T-helper 2 cell treated with Interferon-gamma antibody and Interleukin-4, amounts not matched to agents 5 μg/mL and 100 μg/mL, for 36 hours (primary cell): ENCODE results near the gene SERF2.
"Not testable (repeated sequence)": the region's sequence is repeated elsewhere in the genome, so short reads cannot be mapped to it uniquely, and the experiment has no call there.

Experiments used
- DNase-seq: peaks from one replicate; pipeline ENCODE4 v3.0.0; 2021; ENCODE audit warnings: low spot score
- H3K27ac Mint-ChIP-seq: one replicate; pipeline ENCODE4 v1.8.0; 2021; ENCODE audit warnings: mild to moderate bottlenecking, mixed read lengths
- H3K27me3 Mint-ChIP-seq: one replicate; pipeline ENCODE4 v1.8.0; 2021; ENCODE audit warnings: low read depth, mixed read lengths
- H3K36me3 Mint-ChIP-seq: one replicate; pipeline ENCODE4 v1.8.0; 2021; ENCODE audit warnings: low read depth, mixed read lengths
- H3K4me1 Mint-ChIP-seq: one replicate; pipeline ENCODE4 v1.8.0; 2021; ENCODE audit warnings: low read depth, mixed read lengths
- H3K4me3 Mint-ChIP-seq: one replicate; pipeline ENCODE4 v1.8.0; 2022; ENCODE audit warnings: mild to moderate bottlenecking, moderate library complexity, mixed read lengths
- H3K9me3 Mint-ChIP-seq: one replicate; pipeline ENCODE4 v1.8.0; 2021; ENCODE audit warnings: mixed read lengths

The SERF2 gene

DNA sequence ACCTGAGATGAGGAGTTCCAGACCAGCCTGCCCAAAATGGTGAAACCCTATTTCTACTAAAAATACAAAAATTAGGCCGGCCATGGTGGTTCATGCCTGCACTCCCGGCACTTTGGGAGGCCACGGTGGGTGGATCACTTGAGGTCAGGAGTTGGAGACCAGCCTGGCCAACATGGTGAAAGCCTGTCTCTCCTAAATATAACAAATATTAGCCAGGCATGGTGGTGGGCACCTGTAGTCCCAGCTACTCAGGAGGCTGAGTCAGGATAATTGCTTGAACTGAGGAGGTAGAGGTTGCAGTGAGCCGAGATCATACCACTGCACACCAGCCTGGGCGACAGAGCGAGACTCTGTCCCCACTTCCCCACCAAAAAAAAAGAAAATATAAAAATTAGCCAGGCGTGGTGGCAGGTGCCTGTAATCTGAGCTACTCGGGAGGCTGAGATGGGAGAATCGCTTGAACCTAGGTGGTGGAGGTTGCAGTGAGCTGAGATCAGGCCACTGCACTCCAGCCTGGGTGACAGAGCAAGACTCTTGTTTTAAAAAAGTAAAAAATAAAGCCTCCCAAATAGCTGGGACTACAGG lies 38.7 kb downstream of the SERF2 start:
- peaks cover 53% of the 10 kb centered on the region for H3K36me3 Mint-ChIP-seq
- not testable (repeated sequence) for H3K27ac Mint-ChIP-seq, H3K27me3 Mint-ChIP-seq, H3K9me3 Mint-ChIP-seq, DNase-seq
- H3K4me1 Mint-ChIP-seq = peaks cover 28% of the 10 kb centered on the region
- peak overlapping the region; percentile 58 for H3K4me3 Mint-ChIP-seq

DNA sequence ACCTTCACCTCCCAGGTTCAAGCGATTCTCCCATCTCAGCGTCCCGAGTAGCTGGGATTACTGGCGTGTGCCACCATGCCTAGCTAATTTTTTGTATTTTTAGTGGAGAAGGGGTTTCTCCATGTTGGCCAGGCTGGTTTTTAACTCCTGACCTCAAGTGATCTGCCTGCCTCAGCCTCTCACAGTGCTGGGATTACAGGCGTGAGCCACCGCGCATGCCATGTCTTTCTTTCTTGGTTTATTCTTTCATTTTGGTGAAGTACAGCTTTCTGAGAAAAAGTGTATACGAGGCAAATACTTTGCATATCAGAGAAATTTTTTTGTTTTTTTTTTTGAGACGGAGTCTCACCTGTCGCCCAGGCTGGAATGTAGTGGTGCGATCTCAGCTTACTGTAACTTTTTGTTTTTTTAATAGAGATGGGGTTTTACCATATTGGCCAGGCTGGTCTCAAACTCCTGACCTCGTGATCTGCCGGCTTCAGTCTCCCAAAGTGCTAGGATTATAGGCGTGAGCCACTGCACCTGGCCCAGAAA lies 39.5 kb downstream of the SERF2 start:
- Mint-ChIP-seq H3K36me3 (peaks cover 60% of the 10 kb centered on the region), H3K4me3 (peak overlapping the region; percentile 58), H3K4me1 (peaks cover 31% of the 10 kb centered on the region), H3K27ac (peak overlapping the region; percentile 28)
- not testable (repeated sequence) for H3K9me3 Mint-ChIP-seq, H3K27me3 Mint-ChIP-seq, DNase-seq

DNA sequence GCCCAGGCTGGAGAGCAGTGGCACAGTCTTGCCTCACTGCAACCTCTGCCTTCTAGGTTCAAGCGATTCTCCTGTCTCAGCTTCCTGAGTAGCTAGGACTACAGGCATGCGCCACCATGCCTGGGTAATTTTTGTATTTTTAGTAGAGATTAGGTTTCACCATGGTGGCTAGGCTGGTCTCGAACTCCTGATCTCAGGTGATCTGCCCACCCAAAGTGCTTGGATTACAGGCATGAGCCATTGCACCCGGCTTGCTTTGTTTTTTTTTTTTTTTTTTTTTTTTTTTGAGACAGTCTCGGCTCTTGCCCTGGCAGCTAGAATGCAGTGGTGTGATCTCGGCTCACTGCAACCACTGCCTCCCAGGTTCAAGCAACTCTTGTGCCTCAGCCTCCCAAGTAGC lies 40.4 kb downstream of the SERF2 start:
- not testable (repeated sequence) for DNase-seq, H3K27me3 Mint-ChIP-seq, H3K9me3 Mint-ChIP-seq
- peak overlapping the region; percentile 67 for H3K27ac Mint-ChIP-seq
- H3K4me1 Mint-ChIP-seq = peaks cover 31% of the 10 kb centered on the region
- H3K4me3 Mint-ChIP-seq = peak overlapping the region; percentile 58
- peaks cover 58% of the 10 kb centered on the region for H3K36me3 Mint-ChIP-seq

DNA sequence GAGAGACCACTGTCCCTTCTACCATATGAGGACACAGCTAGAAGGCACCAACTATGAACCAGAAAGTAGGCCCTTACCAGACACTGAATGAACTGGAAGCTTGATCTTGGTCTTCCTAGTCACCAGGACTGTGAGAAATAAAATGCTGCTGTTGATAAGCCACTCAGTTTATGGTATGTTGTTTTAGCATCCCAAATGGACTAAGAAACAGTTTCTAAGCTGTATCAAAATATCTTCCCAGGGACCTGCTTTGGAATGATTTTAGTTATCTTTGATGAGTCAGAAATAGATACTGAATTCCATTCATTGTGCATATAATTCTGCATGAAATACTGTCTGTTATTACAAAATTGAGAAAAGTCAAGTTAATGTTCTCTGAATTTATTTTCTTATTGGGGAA lies 53.3 kb downstream of the SERF2 start:
- no peaks in the 10 kb centered on the region for H3K27me3 Mint-ChIP-seq
- no peaks in the 10 kb centered on the region for H3K9me3 Mint-ChIP-seq
- DNase-seq = no peak
- peaks cover 3% of the 10 kb centered on the region for H3K4me1 Mint-ChIP-seq
- no peak overlapping the region for H3K4me3 Mint-ChIP-seq
- H3K36me3 Mint-ChIP-seq = peaks cover 44% of the 10 kb centered on the region
- no peak overlapping the region for H3K27ac Mint-ChIP-seq
